Measurements from ENCODE around the gene PLPP3.

DNA sequence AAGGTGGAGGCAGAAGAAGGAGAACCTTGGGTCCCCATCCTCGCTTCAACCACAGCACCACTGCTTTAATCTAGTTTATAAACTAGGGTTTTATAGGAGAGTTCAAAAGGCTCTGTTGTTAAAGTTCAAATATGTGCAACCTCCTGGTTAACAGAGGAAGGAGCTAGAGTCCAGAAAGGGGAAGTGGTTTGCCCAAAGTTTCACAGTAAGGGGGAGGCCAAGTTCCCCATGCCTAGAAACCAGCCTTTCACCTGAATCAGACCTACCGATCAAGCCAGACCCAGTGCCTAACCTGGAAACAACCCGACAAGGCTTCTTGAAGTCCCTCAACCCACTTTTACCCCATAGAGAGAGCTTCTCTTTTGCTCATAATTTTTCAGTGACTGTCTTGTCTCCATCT is 106.5 kb downstream of the PLPP3 start:
- TF ChIP-seq CTCF (IDR thresholded peaks at IDR 0.05): no peak
- no peak for TF ChIP-seq SIN3A (IDR thresholded peaks at IDR 0.05; ENCODE audit: borderline replicate concordance, insufficient read depth, low read depth, low read length)
- no peak for TF ChIP-seq REST (IDR thresholded peaks at IDR 0.05; ENCODE audit: insufficient read depth in 1 of 2, low read depth in 2 of 2, low read length in 1 of 2)
- TF ChIP-seq POLR2AphosphoS5 (IDR thresholded peaks at IDR 0.05; ENCODE audit: low read depth, low read length): no peak
